Neural crest cell (in vitro differentiated cells): Measurements from ENCODE around the gene IGFALS. TPM values are rescaled to one million over a fixed set of nuclear protein-coding genes. Genes with fewer than 3 reads are reported as not detected.

Source experiments
- DNase-seq: peaks from one replicate; pipeline ENCODE4 v3.0.0; 2021; ENCODE audit warnings: low read depth, mixed read lengths, low spot score
- H3K27ac Mint-ChIP-seq: one replicate; pipeline ENCODE4 v1.8.0; 2021; ENCODE audit warnings: mild to moderate bottlenecking, mixed read lengths; ENCODE audit not compliant: unreplicated experiment
- H3K27me3 Mint-ChIP-seq: 2 replicates; pipeline ENCODE4 v1.8.0; 2021; ENCODE audit warnings: low read depth, mild to moderate bottlenecking, mixed read lengths
- H3K36me3 Mint-ChIP-seq: 2 replicates; pipeline ENCODE4 v1.8.0; 2021; ENCODE audit warnings: low read depth, mild to moderate bottlenecking, mixed read lengths
- H3K4me1 Mint-ChIP-seq: 2 replicates; pipeline ENCODE4 v1.8.0; 2021; ENCODE audit warnings: mixed read lengths
- H3K4me3 Mint-ChIP-seq: one replicate; pipeline ENCODE4 v1.8.0; 2021; ENCODE audit warnings: mild to moderate bottlenecking, mixed read lengths
- H3K9me3 Mint-ChIP-seq: 2 replicates; pipeline ENCODE4 v1.8.0; 2021; ENCODE audit warnings: mixed read lengths
- total RNA-seq: library from RNA; stranded (reverse); gene quantifications from 2 replicates; pipeline ENCODE4 v1.2.1, GENCODE V29; 2021
- TF ChIP-seq, protein P1 (sequence below): fragments of 200-600 bp; sonication (generic); conservative IDR thresholded peaks from 2 replicates; pipeline ENCODE4 v1.5.0; 2021; ENCODE audit warnings: antibody characterized with exemption, mild to moderate bottlenecking

The IGFALS gene
- total RNA-seq, 1 donor from 2014 or later, result 0.14 TPM

DNA sequence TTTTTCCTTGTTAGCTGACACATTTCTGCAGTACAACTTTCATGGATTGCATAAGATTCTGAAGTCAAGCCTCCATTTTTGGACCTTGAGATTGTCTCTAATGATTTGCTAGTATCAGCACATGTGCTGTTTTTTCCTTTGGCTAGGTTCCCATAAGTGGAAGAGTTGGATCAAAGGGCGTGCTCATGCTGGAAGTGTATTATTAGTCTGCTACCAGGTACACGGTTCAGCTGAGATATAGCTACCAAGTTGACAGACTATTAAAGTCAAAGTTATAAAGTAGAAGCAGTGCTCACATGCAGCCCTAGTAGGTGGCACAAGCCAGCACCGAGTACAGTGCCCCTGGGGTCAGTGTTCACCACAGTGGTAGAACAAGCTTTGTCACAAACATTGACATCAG lies 36.7 kb upstream of the IGFALS start:
- no peak for DNase-seq
- no peaks in the 10 kb centered on the region for H3K27me3 Mint-ChIP-seq
- peaks cover 3% of the 10 kb centered on the region for H3K36me3 Mint-ChIP-seq
- H3K4me3 Mint-ChIP-seq, result peak overlapping the region; percentile 47
- no peak overlapping the region for H3K27ac Mint-ChIP-seq
- peaks cover 27% of the 10 kb centered on the region for H3K4me1 Mint-ChIP-seq
- TF ChIP-seq, protein P1, sequence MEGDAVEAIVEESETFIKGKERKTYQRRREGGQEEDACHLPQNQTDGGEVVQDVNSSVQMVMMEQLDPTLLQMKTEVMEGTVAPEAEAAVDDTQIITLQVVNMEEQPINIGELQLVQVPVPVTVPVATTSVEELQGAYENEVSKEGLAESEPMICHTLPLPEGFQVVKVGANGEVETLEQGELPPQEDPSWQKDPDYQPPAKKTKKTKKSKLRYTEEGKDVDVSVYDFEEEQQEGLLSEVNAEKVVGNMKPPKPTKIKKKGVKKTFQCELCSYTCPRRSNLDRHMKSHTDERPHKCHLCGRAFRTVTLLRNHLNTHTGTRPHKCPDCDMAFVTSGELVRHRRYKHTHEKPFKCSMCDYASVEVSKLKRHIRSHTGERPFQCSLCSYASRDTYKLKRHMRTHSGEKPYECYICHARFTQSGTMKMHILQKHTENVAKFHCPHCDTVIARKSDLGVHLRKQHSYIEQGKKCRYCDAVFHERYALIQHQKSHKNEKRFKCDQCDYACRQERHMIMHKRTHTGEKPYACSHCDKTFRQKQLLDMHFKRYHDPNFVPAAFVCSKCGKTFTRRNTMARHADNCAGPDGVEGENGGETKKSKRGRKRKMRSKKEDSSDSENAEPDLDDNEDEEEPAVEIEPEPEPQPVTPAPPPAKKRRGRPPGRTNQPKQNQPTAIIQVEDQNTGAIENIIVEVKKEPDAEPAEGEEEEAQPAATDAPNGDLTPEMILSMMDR, result no peak
- H3K9me3 Mint-ChIP-seq, result no peaks in the 10 kb centered on the region

DNA sequence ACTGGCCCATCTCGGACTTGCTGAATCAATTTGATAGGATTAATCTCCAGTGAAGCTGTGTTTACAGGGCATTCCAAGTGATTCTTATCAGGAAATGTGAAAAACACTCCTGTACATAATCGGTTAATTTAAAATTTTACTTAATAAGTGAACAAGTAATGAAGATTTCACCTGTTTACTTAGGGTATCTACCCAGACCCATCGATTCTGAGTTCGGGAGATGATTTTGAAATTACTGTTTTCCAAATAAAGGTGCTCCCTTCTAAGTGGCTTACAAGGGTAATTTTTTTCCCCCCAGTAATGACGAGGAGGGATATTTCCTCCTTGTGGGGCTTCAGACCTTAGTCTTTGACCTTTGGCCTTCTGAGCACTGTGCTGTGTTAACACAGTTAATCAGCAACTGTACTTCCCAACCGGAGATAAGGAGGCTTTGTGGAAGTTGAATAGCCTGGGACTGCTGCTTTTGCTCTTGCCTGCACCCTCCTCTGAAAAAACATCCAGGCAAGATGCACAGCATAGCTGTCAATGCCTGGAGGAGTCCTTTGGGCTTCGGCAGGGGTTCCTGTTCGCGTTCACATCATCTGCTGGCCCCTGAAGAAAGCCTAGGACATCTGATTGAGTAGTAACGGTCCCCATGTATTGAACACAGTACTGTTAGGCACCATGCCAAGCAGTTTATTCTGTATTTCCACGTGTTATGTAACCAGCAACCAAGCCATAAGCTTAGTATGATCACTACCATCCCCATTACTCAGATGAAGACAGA lies 35.3 kb upstream of the IGFALS start:
- Mint-ChIP-seq H3K9me3 (no peaks in the 10 kb centered on the region), H3K4me3 (peak overlapping the region; percentile 81), H3K4me1 (peaks cover 35% of the 10 kb centered on the region), H3K27ac (no peak overlapping the region), H3K36me3 (peaks cover 3% of the 10 kb centered on the region), H3K27me3 (no peaks in the 10 kb centered on the region)
- TF ChIP-seq, protein P1, result no peak
- DNase-seq, result no peak

DNA sequence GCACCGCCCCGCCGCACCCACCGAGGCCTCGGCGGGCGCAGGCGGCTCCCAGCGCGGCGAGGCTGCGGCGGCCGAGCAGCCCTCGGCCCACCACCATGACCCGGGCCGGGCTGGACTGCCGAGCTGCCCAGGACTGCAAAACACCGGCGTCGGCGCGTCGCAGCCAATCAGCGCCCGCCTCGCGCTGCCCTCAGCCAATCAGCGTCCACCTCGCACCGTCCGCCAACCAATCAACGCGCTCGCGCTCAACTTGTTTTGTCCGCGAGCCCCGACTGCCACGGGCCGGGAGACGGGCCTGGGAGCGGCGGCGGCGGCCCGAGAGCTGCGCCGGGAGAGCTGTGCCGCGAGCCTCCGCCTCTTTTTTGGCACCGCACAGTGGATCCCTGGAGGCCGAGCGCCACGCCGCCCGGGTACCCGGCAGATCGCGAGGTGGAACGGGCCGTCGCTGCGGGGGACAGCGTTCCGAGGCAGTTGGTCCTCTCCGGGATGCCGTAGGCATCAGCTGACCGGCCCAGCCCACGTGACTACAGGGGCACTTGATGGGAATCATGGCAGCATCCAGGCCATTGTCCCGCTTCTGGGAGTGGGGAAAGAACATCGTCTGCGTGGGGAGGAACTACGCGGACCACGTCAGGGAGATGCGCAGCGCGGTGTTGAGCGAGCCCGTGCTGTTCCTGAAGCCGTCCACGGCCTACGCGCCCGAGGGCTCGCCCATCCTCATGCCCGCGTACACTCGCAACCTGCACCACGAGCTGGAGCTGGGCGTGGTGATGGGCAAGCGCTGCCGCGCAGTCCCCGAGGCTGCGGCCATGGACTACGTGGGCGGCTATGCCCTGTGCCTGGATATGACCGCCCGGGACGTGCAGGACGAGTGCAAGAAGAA lies 33.4 kb upstream of the IGFALS start, which contains the start of the genes FAHD1 and HAGH:
Gene FAHD1, plus strand, starts transcription at position 516 of the 883 bp plus-strand sequence. Its CDS starts 33 bp downstream, at position 549.
Gene HAGH, minus strand, starts transcription at position 135 of the 883 bp plus-strand sequence. Its CDS starts 38 bp downstream, at position 97.
- TF ChIP-seq, protein P1, result no peak
- DNase-seq, result peak; percentile 94
- peak within 1 kb of the TSS; percentile 96 for H3K4me3 Mint-ChIP-seq

DNA sequence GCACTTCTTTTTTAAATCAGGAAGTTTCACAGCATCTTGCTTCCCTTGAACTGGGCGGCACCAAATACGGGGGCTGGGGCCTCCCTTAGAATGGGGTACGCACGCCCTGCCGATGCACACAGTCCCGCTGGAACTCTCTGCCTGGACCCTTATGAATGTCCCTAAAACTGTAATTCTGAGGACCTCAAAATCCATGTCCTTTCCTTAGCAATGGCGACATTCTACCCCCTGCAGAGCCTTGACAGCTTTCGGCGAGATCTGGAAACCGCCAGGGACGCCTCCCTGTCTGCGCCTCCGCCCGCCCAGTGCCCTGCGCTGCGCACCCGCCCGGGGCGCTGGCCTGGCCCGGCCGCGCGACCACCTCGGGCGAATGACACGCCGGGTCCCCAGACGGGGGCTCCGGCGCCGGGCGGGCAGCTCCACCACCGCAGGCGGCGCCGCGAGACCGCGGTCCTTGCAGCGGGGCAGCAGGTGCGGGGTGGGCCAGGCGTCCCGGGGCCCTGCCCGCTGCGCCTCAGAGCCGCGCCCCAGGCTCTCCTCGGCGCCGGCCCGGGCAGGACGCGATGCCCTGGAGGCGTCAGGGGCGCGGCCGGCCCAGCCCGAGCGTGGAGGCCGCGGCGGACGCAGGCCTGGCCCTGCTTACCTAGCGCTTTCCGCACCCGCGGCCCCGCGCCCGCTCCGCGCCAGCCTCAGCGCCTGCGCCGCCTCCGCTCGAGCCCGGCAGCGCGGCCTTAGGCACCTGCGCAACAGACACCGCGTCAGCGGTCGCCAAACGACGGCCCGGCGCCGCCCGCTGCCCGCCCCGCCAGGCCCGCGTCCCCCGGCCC lies 32.6 kb upstream of the IGFALS start:
- Mint-ChIP-seq H3K36me3 (peaks cover 3% of the 10 kb centered on the region), H3K4me3 (peak overlapping the region; percentile 80), H3K27me3 (no peaks in the 10 kb centered on the region), H3K9me3 (no peaks in the 10 kb centered on the region), H3K4me1 (peaks cover 37% of the 10 kb centered on the region), H3K27ac (no peak overlapping the region)
- TF ChIP-seq, protein P1, result no peak
- DNase-seq, result peak; percentile 21

More for the DNA sequence above, 33.4 kb upstream of the IGFALS start, which contains the start of the genes FAHD1 and HAGH:
- peaks cover 3% of the 10 kb centered on the region for H3K36me3 Mint-ChIP-seq
- peaks cover 37% of the 10 kb centered on the region for H3K4me1 Mint-ChIP-seq
- no peaks in the 10 kb centered on the region for H3K9me3 Mint-ChIP-seq
- H3K27me3 Mint-ChIP-seq, result no peaks in the 10 kb centered on the region
- H3K27ac Mint-ChIP-seq, result peak within 1 kb of the TSS; percentile 97
